B cell (primary cell): ENCODE data around the gene DOP1B. TPM values are rescaled to one million over a fixed set of nuclear protein-coding genes. Genes with fewer than 3 reads are reported as not detected.

Experiments used
- ATAC-seq: fragments of 200-7000 bp; cut with Tn5 transposase; one replicate; pipeline ENCODE4 v1.10.0; 2021; ENCODE audit warnings: low read depth, mild to moderate bottlenecking, moderate number of reproducible peaks, moderate library complexity
- CTCF ChIA-PET: fragments of 350-600 bp; sonication (Branson Sonifier 250); formaldehyde crosslinking; loops from one replicate; lab custom pipeline; 2021; ENCODE audit warnings: antibody characterized with exemption, inconsistent platforms; lab: Charles Lee
- POLR2A ChIA-PET: fragments of 350-600 bp; sonication (Branson Sonifier 250); formaldehyde crosslinking; loops from one replicate; lab custom pipeline; 2021; ENCODE audit warnings: antibody characterized with exemption; lab: Charles Lee
- DNase-seq: peaks from one replicate; pipeline ENCODE4 v3.0.0; 2013
- H2AFZ ChIP-seq: 2 replicates; pipeline ENCODE4 v1.6.1; 2012; ENCODE audit warnings: mild to moderate bottlenecking, low read depth, low read length; ENCODE audit not compliant: insufficient read depth, poor library complexity, severe bottlenecking
- H3K27ac ChIP-seq, 2 donors: 1 replicate in 1 of 2; 2 replicates in 1 of 2; pipeline ENCODE4 v1.5.1; 2012 to 2013; ENCODE audit warnings: low read length in 2 of 2, mild to moderate bottlenecking in 2 of 2, moderate library complexity in 1 of 2
- H3K27me3 ChIP-seq, 4 experiments: fragments of 200-600 bp in 1 of 4; sonication (generic) in 1 of 4; replicated peaks in 1 of 4; 1 replicate in 2 of 4; 2 replicates in 2 of 4; pipeline versions ENCODE4 v1.6.1 to v1.7.0; 2013 to 2016; ENCODE audit warnings: low read length in 3 of 4, mild to moderate bottlenecking in 2 of 4, mixed read lengths in 1 of 4, moderate library complexity in 1 of 4; ENCODE audit not compliant: insufficient read depth in 4 of 4, control insufficient read depth in 3 of 4; ENCODE audit errors: control extremely low read depth in 1 of 4
- H3K36me3 ChIP-seq, 2 experiments: replicated peaks in 1 of 2; 1 replicate in 1 of 2; 2 replicates in 1 of 2; pipeline versions ENCODE4 v1.6.1 to v1.7.1; 2013; ENCODE audit warnings: low read length in 1 of 2; ENCODE audit not compliant: insufficient read depth in 2 of 2, control insufficient read depth in 1 of 2; ENCODE audit errors: control extremely low read depth in 1 of 2, extremely low read depth in 1 of 2
- H3K4me1 ChIP-seq, 2 donors: fragments of 200-600 bp in 1 of 2; sonication (generic) in 1 of 2; 1 replicate in 1 of 2; 2 replicates in 1 of 2; pipeline versions ENCODE4 v1.5.1 to v1.6.1; 2013 to 2017; ENCODE audit warnings: low read length in 2 of 2; ENCODE audit not compliant: control insufficient read depth in 2 of 2, insufficient read depth in 2 of 2
- H3K4me2 ChIP-seq: replicated peaks from 2 replicates; pipeline ENCODE3; 2012; ENCODE audit warnings: mild to moderate bottlenecking, low read depth, low read length; ENCODE audit not compliant: poor library complexity, severe bottlenecking
- H3K4me3 ChIP-seq, 5 experiments: fragments of 200-600 bp in 1 of 5; sonication (generic) in 1 of 5; 1 replicate in 3 of 5; 2 replicates in 2 of 5; pipeline versions ENCODE4 v1.5.1 to v1.7.0; 2011 to 2016; ENCODE audit warnings: low read length in 4 of 5, mild to moderate bottlenecking in 4 of 5, low read depth in 2 of 5, control low read depth in 1 of 5, moderate library complexity in 1 of 5; ENCODE audit not compliant: insufficient read depth in 1 of 5; ENCODE audit errors: control extremely low read depth in 1 of 5, extremely low read depth in 1 of 5
- H3K79me2 ChIP-seq: fragments of 200-600 bp; sonication (generic); one replicate; pipeline ENCODE4 v1.6.0; 2016; ENCODE audit warnings: low read length; ENCODE audit not compliant: control insufficient read depth, insufficient read depth
- H3K9ac ChIP-seq: fragments of 200-600 bp; sonication (generic); 2 replicates; pipeline ENCODE4 v1.6.1; 2017; ENCODE audit warnings: mild to moderate bottlenecking, low read length, moderate library complexity
- H3K9me3 ChIP-seq, 3 donors: one replicate each; pipeline versions ENCODE4 v1.6.1 to v1.7.1; 2013; ENCODE audit warnings: low read length in 2 of 3; ENCODE audit not compliant: control insufficient read depth in 2 of 3, insufficient read depth in 1 of 3; ENCODE audit errors: control extremely low read depth in 1 of 3
- H4K20me1 ChIP-seq: 2 replicates; pipeline ENCODE4 v1.6.0; 2012; ENCODE audit warnings: mild to moderate bottlenecking, low read length; ENCODE audit not compliant: insufficient read depth, control insufficient read depth, poor library complexity, severe bottlenecking
- H3K27ac Mint-ChIP-seq: one replicate; pipeline ENCODE4 v1.8.0; 2021; ENCODE audit warnings: mixed read lengths
- H3K27me3 Mint-ChIP-seq: one replicate; pipeline ENCODE4 v1.8.0; 2021; ENCODE audit warnings: mixed read lengths
- H3K4me1 Mint-ChIP-seq: one replicate; pipeline ENCODE4 v1.8.0; 2021; ENCODE audit warnings: mixed read lengths
- H3K4me3 Mint-ChIP-seq: one replicate; pipeline ENCODE4 v1.8.0; 2021; ENCODE audit warnings: mixed read lengths
- H3K9me3 Mint-ChIP-seq: one replicate; pipeline ENCODE4 v1.8.0; 2022; ENCODE audit warnings: mixed read lengths; ENCODE audit not compliant: insufficient read depth
- CTCF ChIP-seq: fragments of 200-600 bp; IDR thresholded peaks from one replicate; pipeline ENCODE4 v1.8.0; 2022; ENCODE audit warnings: antibody characterized with exemption, mild to moderate bottlenecking
- EZH2 ChIP-seq: IDR thresholded peaks from 2 replicates; pipeline ENCODE4 v1.6.1; 2012; ENCODE audit warnings: borderline replicate concordance, low read depth, mild to moderate bottlenecking, moderate library complexity, low read length; ENCODE audit not compliant: insufficient read depth, poor library complexity, severe bottlenecking
- WGBS: methylation state at CpG from one replicate; pipeline ENCODE4 v1.1.5; 2013; ENCODE audit warnings: missing lambda C conversion rate; ENCODE audit not compliant: insufficient coverage; 5-methylcytosine and 5-hydroxymethylcytosine counted together
- intact Hi-C: fragments of 100-400 bp; cut with micrococcal nuclease; formaldehyde crosslinking; loops from one replicate; pipeline ENCODE4 v1.10.0; 2022
- polyA plus RNA-seq: library from polyadenylated mRNA; depleted of rRNA; stranded (reverse); fragments of >200 nt; gene quantifications from 2 replicates; pipeline ENCODE4 v1.2.3, GENCODE V29; 2012
- total RNA-seq, 2 donors: library from RNA; stranded (reverse); fragments of 120-200 nt in 1 of 2; gene quantifications; 1 replicate in 1 of 2; 2 replicates in 1 of 2; pipeline versions ENCODE4 v1.2.3 to v1.2.4, GENCODE V29; 2013 to 2022

DOP1B gene
- total and polyA plus RNA-seq, 2 donors (not counting 1 experiment from before 2014, with no cell fraction given): 31.3 to 44.2 TPM

- Histone ChIP-seq H3K4me1 (peaks cover 3 to 11% of the 10 kb centered on the region in 2 donors), H3K36me3 (no peaks in the 10 kb centered on the region), H3K9me3 (no peaks in the 10 kb centered on the region), H3K4me3 (no peak overlapping the region), H4K20me1 (no peaks in the 10 kb centered on the region), H3K4me2 (no peak overlapping the region), H3K79me2 (no peaks in the 10 kb centered on the region), H3K9ac (no peak overlapping the region), H3K27me3 (no peaks in the 10 kb centered on the region), H2AFZ (no peak overlapping the region), H3K27ac (no peak overlapping the region)
- Mint-ChIP-seq H3K9me3 (no peaks in the 10 kb centered on the region), H3K27ac (no peak overlapping the region), H3K4me3 (no peak overlapping the region), H3K4me1 (peaks cover 19% of the 10 kb centered on the region), H3K27me3 (no peaks in the 10 kb centered on the region)
- intact Hi-C loops: loop anchor here (5.0 kb wide), 1 partner anchor 800 kb away; no protein-coding TSS in a partner anchor
- WGBS: 94% methylated on average over 3 of the region's 10 CpGs
- DNase-seq (no peak), ATAC-seq (no peak)
- ChIA-PET CTCF (interaction anchor here (0.7 to 2.4 kb wide), 12 partner anchors 8 to 210 kb away, joined by 3 to 7 read pairs (median 3); no protein-coding TSS in a partner anchor), POLR2A (interaction anchor here (0.7 kb wide), 1 partner anchor 1591 kb away, joined by 4 read pairs; no protein-coding TSS in a partner anchor)
- TF ChIP-seq CTCF: no peak
- no peak for TF ChIP-seq EZH2
Measured at GRCh38 chr21:36127250-36127904, 29.2 kb upstream of the DOP1B start.

DNA sequence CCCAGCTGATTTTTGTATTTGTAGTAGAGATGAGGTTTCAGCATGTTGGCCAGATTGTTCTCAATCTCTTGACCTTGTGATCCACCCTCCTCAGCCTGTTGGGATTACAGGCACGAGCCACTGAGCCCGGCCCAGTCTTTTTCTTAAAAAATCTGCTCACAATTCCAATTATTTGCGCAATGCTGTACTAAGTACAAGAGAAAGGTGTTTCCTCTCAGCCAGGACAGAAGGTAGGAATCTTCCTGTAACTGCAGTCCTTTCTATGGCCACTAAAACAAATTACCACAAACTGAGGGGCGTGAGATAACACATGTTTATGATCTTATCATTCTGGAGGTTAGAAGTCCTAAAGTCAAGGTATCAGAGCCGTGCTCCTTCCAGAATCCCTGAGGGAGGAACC is 28.6 kb upstream of the DOP1B start:
- Histone ChIP-seq H3K4me2 (no peak overlapping the region), H3K27me3 (no peaks in the 10 kb centered on the region), H3K9ac (no peak overlapping the region), H3K4me3 (no peak overlapping the region), H3K4me1 (peaks cover 3 to 11% of the 10 kb centered on the region in 2 donors), H3K36me3 (no peaks in the 10 kb centered on the region), H3K79me2 (no peaks in the 10 kb centered on the region), H2AFZ (no peak overlapping the region), H3K27ac (no peak overlapping the region), H4K20me1 (no peaks in the 10 kb centered on the region), H3K9me3 (no peaks in the 10 kb centered on the region)
- Mint-ChIP-seq H3K4me3 (peak overlapping the region; percentile 20), H3K27ac (no peak overlapping the region), H3K4me1 (peaks cover 19% of the 10 kb centered on the region), H3K9me3 (no peaks in the 10 kb centered on the region), H3K27me3 (no peaks in the 10 kb centered on the region)
- TF ChIP-seq EZH2: no peak
- no peak for TF ChIP-seq CTCF
- WGBS: 88% methylated on average over 2 of the region's 5 CpGs
- POLR2A ChIA-PET: interaction anchor here (0.7 kb wide), 1 partner anchor 1591 kb away, joined by 4 read pairs; no protein-coding TSS in a partner anchor
- DNase-seq (no peak), ATAC-seq (no peak)
- CTCF ChIA-PET: interaction anchor here (0.7 to 2.4 kb wide), 7 partner anchors 8 to 209 kb away, joined by 3 to 7 read pairs (median 3); no protein-coding TSS in a partner anchor
- intact Hi-C loops: loop anchor here (5.0 kb wide), 1 partner anchor 799 kb away; no protein-coding TSS in a partner anchor
